Mucosa of gallbladder (tissue), 1 donor: ENCODE data around the gene MRPS6. TPM values are rescaled to one million over a fixed set of nuclear protein-coding genes. Genes with fewer than 3 reads are reported as not detected.

ENCODE experiments used
- DNase-seq: peaks from one replicate; pipeline ENCODE4 v3.0.0-alpha.2; 2020; ENCODE audit warnings: low spot score
- total RNA-seq: library from RNA; stranded (reverse); gene quantifications from one replicate; pipeline ENCODE4 v1.2.1, GENCODE V29; 2021
- donor health status: DM: no; HTN: no; CAD: no.

MRPS6 gene
- 44.9 TPM for total RNA-seq

DNA sequence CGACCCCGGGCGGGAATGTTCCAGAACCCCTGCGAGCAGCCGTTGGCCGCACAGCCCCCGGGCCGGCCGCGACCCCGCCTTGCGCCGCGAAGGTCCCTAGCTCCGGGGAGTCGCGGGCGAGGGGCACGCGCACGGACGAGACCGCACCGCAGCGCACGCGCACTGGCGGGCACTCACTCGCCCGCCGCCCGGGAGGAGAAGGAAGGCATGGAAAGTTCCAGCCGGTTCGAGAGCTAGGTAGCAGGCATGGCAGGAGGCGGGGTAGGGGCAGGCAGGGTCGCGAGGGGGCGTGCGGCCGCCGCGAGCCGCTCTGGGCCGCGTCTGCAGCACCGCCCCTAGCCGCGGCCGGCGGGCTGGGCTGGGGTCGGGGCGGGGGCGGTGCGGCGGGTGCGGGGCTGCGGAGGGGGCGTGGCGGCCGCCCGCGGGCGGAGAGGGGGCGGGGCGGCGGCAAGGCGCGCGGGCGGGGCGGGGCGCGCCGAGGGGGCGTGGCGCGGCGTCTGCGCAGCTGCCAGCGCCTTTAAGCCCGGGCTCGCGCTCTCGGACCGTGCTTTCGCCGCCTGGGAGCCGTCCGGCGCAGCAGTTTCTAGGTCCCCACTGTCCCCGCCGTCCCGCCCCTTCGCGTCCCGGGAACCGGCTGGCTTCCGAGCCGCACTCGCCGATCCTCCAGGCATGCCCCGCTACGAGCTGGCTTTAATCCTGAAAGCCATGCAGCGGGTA lies at the start of gene MRPS6, which contains the start of gene SLC5A3:
MRPS6 (plus strand) TSS at position 547 of the 717 bp plus-strand sequence; CDS start at position 670, 123 bp downstream.
SLC5A3 (plus strand) TSS at position 547 of the 717 bp plus-strand sequence. CDS start 21,621 bp downstream, outside the sequence.
- peak; percentile 85 for DNase-seq

DNA sequence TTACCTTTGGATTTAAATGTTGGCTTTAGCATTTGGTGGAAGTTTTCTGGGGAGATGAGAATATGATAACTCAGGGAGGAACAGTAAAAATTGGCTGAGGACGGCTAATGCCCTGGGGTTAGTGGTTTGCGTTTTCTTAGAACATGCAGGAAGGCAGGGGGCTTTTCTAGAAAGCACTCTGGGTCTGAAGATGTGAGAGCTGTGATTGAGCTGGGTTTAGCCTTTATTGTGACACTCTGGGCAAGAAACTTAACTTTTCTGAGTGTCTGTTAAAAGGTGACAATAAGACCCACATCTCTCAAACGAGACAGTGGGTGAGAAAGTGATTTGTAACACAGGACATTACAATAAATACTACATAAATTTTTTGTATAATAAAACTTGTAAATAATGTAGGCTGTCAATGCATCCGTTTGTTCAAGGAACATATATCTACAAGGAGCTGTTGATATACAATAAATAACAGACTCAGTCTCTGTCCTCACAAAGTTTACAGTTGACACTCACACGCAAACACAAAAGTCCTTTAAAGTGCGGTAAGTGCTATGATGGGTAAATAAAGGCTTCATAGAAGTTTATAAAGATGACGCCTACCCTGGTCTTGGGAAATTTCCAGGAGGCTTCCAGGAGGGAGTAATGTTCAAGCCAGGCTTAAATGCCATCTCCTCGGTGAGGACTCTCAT lies 49.5 kb upstream of the MRPS6 start:
- DNase-seq, result no peak

- DNase-seq, result no peak
Observed at GRCh38 chr21:34024374-34024693, 49.0 kb upstream of the MRPS6 start.

- no peak for DNase-seq
Observed at GRCh38 chr21:34027721-34028461, 45.5 kb upstream of the MRPS6 start.

DNA sequence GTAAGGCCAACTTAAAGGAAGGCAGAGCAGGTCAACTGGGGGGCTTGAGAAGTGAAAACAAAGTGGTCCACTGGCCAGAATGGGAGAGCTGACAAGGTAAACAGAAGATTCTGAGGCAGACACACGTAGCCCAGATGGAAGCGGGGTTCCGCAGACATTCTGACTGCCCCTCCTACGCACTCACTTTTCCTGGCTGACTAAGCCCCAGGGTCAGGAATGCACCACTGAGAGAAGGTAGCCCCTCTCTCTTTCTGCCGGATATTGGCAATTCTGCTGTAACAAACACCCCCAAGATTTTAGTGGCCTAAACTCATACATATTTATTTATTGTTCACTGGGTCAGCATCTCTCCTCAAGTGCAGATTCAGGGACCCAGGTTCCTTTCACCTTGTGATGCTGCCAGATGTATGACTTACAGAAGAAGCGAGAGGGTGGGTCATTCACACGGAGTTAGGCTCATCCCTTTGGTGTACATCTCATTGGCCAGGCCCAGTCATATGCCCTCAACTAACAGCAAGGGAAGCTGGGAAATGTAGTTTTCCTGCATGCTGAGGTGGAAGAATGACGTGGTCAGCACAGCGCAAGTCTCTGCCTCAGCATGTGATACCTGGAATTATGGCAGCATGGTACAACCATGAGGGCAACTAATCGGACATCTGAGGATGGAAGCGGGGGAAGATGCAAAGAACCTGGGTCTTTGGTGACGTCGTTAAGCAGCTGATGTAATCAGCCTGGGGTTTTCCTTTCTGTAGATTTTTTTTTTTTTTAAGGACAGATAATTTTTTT lies 43.4 kb upstream of the MRPS6 start:
- DNase-seq, result peak; percentile 43

DNA sequence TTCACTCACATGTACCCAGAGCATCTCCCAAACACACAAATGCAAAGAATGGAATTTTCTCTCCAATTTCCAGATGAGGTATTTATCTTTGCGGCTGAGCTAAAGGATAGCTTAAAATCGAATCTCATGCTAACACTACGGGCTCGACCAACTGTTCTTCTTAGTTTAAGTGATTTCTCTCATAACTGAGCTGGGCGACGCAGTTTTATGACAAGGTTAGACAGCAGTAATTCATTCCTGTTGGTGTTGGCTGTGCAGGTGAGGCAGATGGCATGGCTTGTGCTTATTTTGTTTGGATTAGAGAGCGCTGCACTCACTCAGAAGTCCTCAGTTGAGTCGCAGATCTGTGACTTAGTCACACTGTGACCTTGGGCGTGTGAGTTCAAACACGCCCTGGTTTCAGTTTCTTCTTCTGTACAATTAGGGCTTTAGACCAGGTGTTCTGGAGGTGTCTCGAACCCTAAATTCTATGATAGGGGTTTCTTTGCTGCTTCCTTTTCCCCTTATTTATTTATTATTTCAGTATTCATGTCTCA lies 41.5 kb upstream of the MRPS6 start:
- DNase-seq, result no peak

DNA sequence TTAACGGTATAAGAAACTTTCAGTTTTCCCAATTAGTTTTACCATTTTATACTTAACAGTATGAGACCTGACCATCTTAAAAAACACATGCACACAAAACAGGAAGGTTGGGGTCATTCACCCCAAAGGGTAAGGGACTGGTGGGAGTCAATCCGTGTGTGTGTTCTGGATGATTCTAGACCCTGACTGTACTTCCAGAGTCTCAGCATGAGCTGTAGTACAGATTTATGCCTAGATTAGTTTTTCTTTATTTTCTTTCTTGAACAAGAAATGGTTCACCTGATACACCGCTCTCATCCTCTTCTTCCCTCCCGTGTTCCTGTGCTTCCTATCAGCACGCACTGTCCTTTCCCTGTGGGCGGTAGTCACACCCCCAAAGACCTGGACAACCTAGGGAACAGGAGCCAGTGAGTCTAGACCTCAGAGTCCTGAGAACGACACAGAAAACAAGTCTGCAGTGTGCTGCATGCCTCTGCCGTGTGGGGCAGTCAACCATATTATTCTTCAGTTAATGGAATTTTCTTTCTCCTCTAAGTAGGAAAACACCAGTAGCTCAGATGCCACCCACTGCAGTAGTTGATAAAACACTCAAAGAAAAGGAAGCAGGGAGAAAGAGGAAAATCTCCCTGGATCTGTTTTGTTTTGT lies 38.9 kb upstream of the MRPS6 start:
- DNase-seq, result no peak

DNA sequence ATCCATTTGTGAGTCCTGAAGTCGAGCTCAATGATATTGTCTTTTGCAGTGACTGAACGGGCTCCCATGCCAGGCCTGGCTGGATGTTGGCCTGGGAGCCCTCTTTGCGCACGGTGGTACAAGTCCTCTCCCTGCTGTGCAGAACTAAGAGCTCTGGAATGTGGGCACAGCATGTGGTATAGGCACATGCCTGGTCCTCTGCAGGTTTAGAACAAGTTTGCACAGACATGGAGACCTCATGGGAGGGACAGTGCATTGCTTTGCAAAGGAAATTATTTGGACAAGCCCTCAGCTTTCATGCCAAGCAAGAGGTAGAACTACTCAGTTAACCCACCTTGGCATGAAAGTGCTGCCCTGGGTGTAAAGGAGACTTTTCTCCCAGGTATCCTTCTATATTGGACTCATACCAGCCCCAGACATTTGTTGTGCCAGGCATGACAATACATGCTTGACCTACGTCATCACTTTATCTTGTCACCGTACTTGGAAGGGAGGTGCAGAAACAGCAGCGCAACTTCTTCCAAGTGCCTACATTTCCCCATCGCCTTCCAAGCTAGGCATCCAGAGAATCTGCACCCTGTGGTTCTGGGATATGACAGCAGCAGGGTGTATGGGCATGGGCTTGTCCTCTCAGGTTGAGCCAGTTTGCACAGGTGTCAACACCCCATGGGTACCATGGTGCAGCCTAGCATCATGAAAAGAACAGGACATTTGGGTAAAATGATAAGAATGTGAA lies 37.6 kb upstream of the MRPS6 start:
- DNase-seq, result peak; percentile 4

DNA sequence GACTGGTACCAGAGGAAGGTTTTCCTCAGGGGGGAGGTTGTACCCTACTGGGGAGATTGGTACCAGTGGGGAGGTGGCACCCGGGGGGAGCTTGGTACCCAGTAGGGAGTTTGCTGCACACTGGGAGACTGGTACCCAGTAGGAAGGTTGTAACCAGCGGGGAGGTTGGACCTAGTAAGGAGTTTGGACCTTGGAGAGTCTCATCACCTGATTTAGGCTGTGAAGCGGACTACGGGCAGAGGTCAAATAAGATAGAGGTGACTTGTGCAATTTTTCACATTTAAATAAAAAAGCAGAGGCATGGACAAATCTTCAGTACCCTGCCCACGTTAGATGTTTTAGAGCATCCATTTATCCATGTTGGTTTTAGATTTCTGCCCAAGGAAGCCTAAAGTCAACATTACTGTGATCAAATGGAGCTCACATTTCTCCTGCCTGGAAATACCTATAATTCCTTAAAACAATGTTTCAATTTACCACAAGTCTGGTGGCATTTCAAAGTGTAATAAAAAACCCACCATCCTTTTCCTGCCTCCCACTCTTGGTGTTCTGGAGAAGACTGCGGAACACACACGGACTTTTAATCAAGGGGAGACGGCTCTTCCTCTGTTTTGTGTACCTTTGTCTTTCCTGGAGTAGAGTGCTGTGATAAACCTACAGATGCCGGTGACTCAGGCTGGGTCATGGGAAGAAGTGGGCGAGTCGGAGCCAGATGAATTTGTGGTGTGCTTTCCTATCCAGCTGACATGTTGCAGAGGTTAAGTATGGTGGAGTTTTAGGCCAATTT lies 36.2 kb upstream of the MRPS6 start:
- DNase-seq, result peak; percentile 8

DNA sequence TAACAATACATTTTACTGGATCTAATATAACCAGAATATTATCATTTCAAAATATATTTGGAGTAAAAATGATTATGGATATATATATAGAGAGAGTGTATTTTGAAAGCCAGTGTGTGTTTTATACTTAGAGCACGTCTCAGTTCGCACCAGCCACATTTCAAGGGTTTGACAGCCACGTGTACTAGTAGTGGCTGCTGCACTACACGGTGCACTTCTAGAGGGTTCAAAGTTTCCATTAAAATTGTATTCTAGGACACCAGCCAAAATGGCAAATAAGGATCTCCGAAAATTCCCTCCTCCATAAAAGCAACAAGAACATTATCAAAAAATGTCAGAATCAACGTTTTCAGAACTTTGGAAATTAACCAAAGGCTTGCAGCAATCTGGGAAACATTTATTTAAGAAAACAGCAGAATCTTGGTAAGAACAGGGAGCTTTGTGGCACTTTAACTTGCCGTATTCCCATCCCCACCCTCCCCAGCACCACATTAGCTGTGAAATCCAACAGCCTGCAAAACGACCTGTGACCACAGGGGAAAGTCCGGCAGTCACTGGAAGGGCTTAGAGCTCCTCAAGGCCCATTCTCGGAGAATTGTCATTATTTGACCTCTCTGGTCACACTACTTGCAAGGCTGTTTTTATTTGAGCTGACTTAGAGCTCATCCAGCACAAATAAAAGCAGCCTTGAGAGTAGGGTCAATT lies 33.5 kb upstream of the MRPS6 start:
- no peak for DNase-seq

GRCh38 chr21:34042735-34043134 lies 30.6 kb upstream of the MRPS6 start:
- no peak for DNase-seq

GRCh38 chr21:34043333-34043732 lies 30.0 kb upstream of the MRPS6 start:
- DNase-seq, result no peak

GRCh38 chr21:34046917-34047316 lies 26.5 kb upstream of the MRPS6 start:
- DNase-seq, result no peak

GRCh38 chr21:34047835-34048234 lies 25.5 kb upstream of the MRPS6 start:
- DNase-seq, result no peak

- no peak for DNase-seq
Observed at GRCh38 chr21:34052171-34052570, 21.2 kb upstream of the MRPS6 start.

GRCh38 chr21:34054259-34054658 lies 19.1 kb upstream of the MRPS6 start:
- DNase-seq, result no peak

DNA sequence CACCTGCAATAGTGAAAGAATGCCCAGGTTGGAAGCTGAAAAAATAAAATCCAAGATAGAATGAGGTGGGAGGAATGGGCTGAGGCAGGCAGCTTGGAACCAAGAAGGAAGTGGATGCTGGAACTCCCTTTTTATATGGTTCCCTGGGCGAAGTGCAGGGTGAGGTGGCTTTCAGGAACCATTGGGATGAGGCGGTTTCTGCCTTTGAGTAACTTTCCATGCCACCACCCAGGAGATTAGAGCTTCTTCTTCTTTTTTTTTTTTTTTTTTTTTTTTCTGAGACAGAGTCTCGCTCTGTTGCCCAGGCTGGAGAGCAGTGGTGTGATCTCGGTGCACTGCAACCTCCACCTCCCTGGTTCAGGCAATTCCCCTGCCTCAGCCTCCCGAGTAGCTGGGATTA lies 17.8 kb upstream of the MRPS6 start:
- DNase-seq, result no peak

DNA sequence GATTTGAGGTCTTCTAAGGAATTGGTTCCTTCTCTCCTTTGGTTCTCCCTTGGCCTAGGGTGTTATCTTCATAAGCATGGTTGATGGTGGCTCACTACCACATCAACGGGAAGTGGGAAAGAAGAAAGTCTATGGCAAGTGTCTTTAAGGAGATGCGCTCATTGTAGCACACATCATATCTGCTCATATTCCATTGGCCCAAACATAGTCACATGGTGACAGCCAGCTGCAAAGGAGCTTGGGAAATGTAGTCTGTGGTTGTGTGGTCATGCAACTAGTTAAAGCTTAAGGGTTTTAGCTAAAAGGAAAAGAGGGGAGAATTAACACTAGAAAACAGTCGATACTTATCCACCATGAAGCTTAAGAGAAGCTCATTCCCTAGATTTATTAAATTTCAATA lies 11.4 kb upstream of the MRPS6 start:
- no peak for DNase-seq

DNA sequence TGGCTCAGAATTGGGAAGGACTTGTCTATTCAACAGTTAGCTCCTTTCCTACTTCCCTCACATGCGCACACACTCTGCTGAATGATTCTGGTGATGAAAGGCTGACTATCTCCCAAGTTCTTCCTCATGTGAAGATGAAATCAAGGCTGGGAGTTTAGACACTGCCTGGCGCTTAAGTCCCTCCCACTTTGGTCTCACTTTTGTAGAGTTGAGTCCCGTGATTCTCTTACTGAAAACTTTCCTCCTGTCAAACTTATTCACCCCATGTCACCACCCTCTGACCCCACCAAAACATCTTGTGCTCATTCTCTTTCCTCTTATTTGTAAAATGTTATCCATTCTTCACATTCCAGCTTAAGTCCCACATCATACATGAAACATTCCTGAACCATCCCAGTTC lies 8.4 kb upstream of the MRPS6 start:
- DNase-seq, result no peak
